Astrocyte of the spinal cord (primary cell): ENCODE results near the gene USHBP1.

Experiments used
- DNase-seq: peaks from one replicate; pipeline ENCODE4 v3.0.0; 2011; ENCODE audit warnings: low read depth, low spot score
- H3K4me3 ChIP-seq: 2 replicates; pipeline ENCODE4 v1.5.1; 2011; ENCODE audit warnings: low read depth, mild to moderate bottlenecking, low read length, moderate library complexity
- in situ Hi-C: cut with HindIII; loops from 2 replicates; pipeline ENCODE4 v1.10.0; 2017; ENCODE audit warnings: low sequenced_read_pairs
- TF ChIP-seq, protein P1 (sequence below): IDR thresholded peaks from 2 replicates; pipeline ENCODE4 v1.5.1; 2012; ENCODE audit warnings: low read depth, mild to moderate bottlenecking, low read length, inconsistent platforms

USHBP1 gene

DNA sequence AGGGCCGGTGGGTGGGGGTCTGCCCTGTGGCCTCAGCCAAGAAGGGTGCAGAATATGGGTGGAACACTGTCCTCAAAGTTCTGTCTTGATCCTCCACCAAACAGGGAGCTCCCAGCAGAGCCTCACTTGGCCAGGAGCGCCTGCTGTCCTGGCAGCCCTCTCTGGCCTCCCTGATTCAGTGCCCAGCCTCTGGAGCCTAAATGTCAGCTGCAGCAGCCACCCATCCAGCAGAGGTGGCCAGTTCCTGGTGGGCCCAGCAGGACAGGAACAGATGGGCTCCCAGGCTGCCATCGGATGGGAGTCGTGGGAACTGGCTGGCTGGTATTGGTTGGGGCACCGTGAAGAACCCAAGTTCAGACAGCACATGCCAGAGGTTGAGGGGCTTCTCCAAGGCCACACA, 51.2 kb downstream of the USHBP1 start:
- no peak overlapping the region for H3K4me3 ChIP-seq
- in situ Hi-C loops, result no loop called here
- DNase-seq, result no peak
- TF ChIP-seq, protein P1, sequence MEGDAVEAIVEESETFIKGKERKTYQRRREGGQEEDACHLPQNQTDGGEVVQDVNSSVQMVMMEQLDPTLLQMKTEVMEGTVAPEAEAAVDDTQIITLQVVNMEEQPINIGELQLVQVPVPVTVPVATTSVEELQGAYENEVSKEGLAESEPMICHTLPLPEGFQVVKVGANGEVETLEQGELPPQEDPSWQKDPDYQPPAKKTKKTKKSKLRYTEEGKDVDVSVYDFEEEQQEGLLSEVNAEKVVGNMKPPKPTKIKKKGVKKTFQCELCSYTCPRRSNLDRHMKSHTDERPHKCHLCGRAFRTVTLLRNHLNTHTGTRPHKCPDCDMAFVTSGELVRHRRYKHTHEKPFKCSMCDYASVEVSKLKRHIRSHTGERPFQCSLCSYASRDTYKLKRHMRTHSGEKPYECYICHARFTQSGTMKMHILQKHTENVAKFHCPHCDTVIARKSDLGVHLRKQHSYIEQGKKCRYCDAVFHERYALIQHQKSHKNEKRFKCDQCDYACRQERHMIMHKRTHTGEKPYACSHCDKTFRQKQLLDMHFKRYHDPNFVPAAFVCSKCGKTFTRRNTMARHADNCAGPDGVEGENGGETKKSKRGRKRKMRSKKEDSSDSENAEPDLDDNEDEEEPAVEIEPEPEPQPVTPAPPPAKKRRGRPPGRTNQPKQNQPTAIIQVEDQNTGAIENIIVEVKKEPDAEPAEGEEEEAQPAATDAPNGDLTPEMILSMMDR, result no peak

DNA sequence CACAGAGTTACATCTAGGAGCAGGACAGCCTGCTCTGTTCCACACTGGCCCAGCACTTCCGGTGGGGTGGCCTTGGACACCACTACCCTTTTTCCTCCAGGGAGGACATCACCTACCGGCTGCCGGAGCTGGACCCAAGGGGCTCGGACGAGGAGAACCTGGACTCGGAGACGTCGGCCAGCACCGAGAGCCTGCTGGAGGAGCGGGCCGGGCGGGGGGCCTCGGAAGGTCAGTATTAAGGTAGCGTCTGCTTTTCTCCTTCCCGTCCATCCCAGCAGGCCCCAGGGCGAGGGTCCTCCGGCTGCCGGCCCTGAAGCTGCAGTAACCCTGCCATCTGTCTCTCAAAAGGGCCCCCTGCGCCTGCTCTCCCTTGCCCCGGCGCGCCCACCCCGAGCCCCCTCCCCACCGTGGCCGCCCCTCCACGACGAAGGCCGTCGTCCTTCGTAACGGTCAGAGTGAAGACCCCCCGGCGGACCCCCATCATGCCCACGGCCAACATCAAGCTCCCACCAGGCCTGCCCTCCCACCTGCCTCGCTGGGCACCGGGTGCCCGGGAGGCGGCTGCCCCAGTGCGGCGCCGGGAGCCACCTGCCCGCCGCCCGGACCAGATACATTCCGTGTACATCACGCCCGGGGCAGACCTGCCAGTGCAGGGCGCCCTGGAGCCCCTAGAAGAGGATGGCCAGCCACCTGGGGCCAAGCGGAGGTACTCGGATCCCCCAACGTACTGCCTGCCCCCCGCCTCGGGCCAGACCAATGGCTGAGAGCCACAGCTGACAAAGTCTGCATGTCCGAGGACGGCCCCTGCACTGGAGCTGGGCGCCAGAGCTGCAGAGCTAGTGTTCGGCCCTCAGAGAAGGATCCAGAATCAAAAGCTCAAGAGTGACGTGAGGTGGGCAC, 52.7 kb downstream of the USHBP1 start:
- DNase-seq, result no peak
- in situ Hi-C loops, result no loop called here
- H3K4me3 ChIP-seq, result no peak overlapping the region
- TF ChIP-seq, protein P1, result no peak

DNA sequence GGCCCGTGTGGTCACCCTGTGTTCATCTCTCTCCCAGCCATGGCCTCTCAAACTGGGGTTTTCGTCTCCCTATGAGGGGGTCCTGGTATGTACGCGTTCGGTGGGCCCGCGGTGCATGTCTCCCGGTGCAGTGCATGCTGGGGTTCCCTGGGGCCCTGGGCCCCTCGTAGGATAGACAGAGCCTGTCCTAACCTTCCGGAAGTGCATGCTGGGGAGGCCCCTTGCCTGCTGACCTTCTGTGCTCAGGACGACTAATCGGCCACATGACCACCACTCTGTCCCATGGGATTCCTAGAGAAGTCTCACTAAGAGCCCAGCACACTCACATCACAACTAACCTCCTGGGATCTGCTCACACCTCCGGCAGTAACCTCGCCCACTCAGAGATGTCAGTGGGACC, 54.2 kb downstream of the USHBP1 start:
- DNase-seq, result no peak
- no peak overlapping the region for H3K4me3 ChIP-seq
- in situ Hi-C loops, result no loop called here
- TF ChIP-seq, protein P1, result no peak

DNA sequence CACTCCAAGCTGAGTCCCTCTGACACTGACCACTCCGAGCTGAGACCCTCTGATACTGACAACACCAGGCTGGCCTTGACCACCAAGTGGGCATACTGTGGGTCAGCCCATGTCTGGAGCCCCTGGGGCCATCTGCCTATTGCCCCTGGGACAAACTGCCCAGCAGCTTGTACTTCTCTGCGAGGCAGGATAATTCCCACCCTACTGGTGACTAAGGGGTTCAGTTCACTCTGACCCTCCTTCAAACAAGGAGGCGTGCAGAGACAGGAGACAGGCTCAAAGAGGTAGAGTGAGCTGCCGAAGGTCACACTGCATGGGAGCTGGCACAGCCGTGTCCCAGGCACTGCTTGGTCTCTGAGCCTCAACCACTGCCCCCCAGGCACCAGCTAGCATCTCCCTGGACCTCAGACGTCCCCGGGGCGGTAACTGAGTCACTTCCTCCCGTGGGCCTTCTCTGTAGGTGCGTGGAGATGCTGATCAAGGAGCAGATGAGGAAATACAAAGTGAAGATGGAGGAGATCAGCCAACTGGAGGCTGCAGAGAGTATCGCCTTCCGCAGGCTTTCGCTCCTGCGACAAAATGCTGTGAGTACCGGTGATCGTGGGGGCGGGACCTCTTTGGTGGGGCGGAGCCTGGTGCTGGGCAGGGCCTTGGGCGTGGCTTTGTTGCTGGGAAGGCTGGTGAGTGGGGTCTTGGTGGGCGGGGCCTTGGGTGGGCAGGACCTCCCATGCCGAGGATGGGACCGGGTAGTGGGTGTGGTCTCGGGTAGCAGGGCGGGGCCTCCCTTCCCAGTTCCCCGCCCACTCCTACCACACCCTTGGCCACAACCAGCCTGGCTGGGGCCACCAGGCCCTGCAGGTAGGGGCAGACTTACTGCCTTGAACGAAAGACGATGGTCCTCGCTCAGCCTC, 55.2 kb downstream of the USHBP1 start:
- no peak overlapping the region for H3K4me3 ChIP-seq
- in situ Hi-C loops, result no loop called here
- TF ChIP-seq, protein P1, result no peak
- peak; percentile 32 for DNase-seq

DNA sequence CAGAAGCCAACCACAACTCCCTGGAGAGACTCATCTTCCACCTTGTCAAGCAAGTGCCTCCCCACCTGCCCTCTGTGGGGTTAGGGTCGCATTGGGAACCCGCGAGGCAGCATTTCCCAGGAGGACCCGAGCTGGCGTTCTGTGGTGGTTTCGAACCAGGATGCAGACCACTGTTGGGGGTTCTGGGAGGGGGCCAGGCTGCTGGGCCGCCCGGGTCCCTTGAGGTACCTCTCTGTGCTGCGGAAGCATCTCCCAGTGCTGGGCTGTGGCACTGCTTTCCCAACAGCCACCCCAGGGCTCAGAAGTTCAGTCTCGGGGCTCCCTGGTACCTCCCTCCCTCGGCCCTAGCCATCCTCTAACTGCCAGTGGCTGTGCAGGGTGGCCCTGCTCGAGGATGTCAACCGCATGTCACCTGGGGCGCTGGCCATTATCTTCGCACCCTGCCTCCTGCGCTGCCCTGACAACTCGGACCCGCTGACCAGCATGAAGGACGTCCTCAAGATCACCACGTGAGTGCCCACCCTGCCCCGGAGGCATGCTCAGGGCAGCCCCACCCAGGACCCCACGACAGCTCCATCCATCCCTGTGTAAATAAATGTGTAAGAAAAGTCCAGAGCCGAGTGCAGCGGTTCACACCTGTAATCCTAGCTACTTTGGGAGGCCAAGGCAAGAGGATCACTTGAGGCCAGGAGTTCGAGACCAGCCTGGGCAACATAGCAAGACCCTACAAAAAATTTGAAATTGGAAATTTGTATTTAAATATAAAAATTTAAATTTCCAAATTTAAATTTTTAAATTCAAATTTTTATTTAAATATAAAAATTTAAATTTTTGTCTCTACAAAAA, 57.6 kb downstream of the USHBP1 start:
- in situ Hi-C loops, result no loop called here
- no peak for DNase-seq
- TF ChIP-seq, protein P1, result no peak
- no peak overlapping the region for H3K4me3 ChIP-seq
